Measurements from ENCODE around the gene GIT1. TPM values are rescaled to one million over a fixed set of nuclear protein-coding genes. Genes with fewer than 3 reads are reported as not detected.
A peak's percentile ranks its signal among the peaks of the same experiment; 100 is the strongest.

GIT1 gene
- polyA plus RNA-seq, 1 donor from 2014 or later, result 20.5 TPM

DNA sequence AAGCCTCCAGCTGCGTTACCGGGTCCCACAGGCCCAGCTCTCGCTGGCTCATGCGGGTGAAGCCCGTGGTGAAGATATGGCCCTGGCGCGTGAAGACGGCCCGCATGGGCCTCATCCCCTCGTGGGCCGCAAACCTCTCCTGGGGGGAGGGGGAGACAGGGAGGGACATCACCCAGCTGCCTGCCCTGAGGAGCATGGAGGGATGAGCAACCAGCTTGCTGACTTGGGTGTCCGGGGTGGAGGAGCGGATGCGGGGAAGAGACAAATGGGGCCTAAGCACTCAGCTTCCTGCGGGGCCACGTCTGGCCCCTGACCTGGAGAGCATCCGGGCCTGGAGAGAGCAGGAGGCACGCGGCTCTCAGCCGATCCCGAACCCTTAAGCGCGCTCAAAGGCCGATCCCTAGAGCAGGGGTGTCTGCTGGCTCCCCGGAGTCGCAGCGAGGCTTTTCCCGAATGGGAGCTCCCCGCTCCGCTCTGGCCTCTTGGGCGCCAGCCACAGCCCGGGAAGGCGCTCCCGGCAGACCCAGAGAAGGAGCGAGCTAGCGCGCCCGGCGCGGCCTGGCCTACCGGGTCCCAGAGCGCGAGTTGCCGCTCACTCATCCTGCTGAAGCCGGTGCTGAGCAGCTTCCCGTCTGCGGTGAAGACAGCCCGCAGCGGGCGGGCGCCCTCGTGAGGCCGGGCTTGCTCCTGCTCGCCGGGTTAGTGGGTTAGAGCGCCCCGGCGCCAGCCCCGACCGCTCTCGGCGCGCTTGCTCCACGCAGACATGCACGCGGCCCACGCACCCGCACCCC, 28.2 kb upstream of the GIT1 start:
- Histone ChIP-seq H3K4me2 (ENCODE audit: low read length) (no peak overlapping the region), H3K79me2 (replicated peaks; ENCODE audit: insufficient read depth, low read length) (no peaks in the 10 kb centered on the region), H3K4me3 (ENCODE audit: low read length) (no peak overlapping the region), H3K36me3 (ENCODE audit: insufficient read depth, low read length) (no peaks in the 10 kb centered on the region), H3K9me2 (ENCODE audit: insufficient read depth, low read length) (no peaks in the 10 kb centered on the region), H3K9ac (ENCODE audit: low read length) (no peak overlapping the region), H2AFZ (ENCODE audit: low read depth, low read length) (no peak overlapping the region), H3F3A (ENCODE audit: insufficient read depth, low read length, poor library complexity, severe bottlenecking) (no peaks in the 10 kb centered on the region), H3K9me3 (ENCODE audit: low read length) (peaks cover 4% of the 10 kb centered on the region), H3K27me3 (ENCODE audit: insufficient read depth, low read depth, low read length) (peaks cover 62% of the 10 kb centered on the region), H4K20me1 (ENCODE audit: insufficient read depth) (no peaks in the 10 kb centered on the region), H3K27ac (ENCODE audit: low read length) (no peak overlapping the region)
- TF ChIP-seq TAF1 (IDR thresholded peaks at IDR 0.05; ENCODE audit: low read depth) (no peak), RAD21 (conservative IDR thresholded peaks at IDR 0.05) (no peak), CTCF (IDR thresholded peaks at IDR 0.05; ENCODE audit: poor library complexity, severe bottlenecking) (peak; percentile 38)
- TF ChIP-seq, protein P1, sequence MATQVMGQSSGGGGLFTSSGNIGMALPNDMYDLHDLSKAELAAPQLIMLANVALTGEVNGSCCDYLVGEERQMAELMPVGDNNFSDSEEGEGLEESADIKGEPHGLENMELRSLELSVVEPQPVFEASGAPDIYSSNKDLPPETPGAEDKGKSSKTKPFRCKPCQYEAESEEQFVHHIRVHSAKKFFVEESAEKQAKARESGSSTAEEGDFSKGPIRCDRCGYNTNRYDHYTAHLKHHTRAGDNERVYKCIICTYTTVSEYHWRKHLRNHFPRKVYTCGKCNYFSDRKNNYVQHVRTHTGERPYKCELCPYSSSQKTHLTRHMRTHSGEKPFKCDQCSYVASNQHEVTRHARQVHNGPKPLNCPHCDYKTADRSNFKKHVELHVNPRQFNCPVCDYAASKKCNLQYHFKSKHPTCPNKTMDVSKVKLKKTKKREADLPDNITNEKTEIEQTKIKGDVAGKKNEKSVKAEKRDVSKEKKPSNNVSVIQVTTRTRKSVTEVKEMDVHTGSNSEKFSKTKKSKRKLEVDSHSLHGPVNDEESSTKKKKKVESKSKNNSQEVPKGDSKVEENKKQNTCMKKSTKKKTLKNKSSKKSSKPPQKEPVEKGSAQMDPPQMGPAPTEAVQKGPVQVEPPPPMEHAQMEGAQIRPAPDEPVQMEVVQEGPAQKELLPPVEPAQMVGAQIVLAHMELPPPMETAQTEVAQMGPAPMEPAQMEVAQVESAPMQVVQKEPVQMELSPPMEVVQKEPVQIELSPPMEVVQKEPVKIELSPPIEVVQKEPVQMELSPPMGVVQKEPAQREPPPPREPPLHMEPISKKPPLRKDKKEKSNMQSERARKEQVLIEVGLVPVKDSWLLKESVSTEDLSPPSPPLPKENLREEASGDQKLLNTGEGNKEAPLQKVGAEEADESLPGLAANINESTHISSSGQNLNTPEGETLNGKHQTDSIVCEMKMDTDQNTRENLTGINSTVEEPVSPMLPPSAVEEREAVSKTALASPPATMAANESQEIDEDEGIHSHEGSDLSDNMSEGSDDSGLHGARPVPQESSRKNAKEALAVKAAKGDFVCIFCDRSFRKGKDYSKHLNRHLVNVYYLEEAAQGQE (IDR thresholded peaks at IDR 0.05; ENCODE audit: borderline replicate concordance), result no peak

DNA sequence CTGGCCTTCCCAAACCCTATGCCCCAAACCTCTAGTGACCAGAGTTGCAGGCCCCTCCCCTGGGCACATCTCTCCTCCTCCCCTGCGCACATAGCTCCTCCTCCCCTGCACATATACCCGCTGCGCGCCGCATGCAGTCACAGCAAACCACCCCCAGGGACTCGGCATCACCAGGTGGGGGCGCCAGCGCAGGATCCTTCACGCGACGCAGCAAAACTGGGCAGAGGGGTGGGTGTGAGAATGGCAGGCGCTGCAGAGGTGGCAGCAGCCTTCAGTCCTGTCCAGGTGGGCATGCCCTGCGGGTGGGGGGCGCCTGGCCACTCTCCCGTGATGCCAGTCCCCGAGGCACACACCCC, 27.7 kb upstream of the GIT1 start:
- H3F3A ChIP-seq (ENCODE audit: insufficient read depth, low read length, poor library complexity, severe bottlenecking), result no peaks in the 10 kb centered on the region
- no peaks in the 10 kb centered on the region for H4K20me1 ChIP-seq (ENCODE audit: insufficient read depth)
- no peak overlapping the region for H3K9ac ChIP-seq (ENCODE audit: low read length)
- H3K27me3 ChIP-seq (ENCODE audit: insufficient read depth, low read depth, low read length), result peaks cover 56% of the 10 kb centered on the region
- H3K36me3 ChIP-seq (ENCODE audit: insufficient read depth, low read length), result no peaks in the 10 kb centered on the region
- H3K4me2 ChIP-seq (ENCODE audit: low read length), result no peak overlapping the region
- H3K9me3 ChIP-seq (ENCODE audit: low read length), result peaks cover 4% of the 10 kb centered on the region
- no peak overlapping the region for H3K27ac ChIP-seq (ENCODE audit: low read length)
- no peaks in the 10 kb centered on the region for H3K9me2 ChIP-seq (ENCODE audit: insufficient read depth, low read length)
- TF ChIP-seq EZH2 (IDR thresholded peaks at IDR 0.05; ENCODE audit: borderline replicate concordance, insufficient read depth, low read length, poor library complexity, severe bottlenecking) (no peak), MXI1 (conservative IDR thresholded peaks at IDR 0.05; ENCODE audit: poor library complexity, severe bottlenecking) (no peak), EP300 (conservative IDR thresholded peaks at IDR 0.05; ENCODE audit: poor library complexity, severe bottlenecking) (no peak), SMC3 (conservative IDR thresholded peaks at IDR 0.05; ENCODE audit: poor library complexity) (no peak), CTCF (IDR thresholded peaks at IDR 0.05; ENCODE audit: poor library complexity, severe bottlenecking) (peak; percentile 49), POLR2AphosphoS5 (IDR thresholded peaks at IDR 0.05) (peak; percentile 17), RAD21 (conservative IDR thresholded peaks at IDR 0.05) (no peak), TAF1 (IDR thresholded peaks at IDR 0.05; ENCODE audit: low read depth) (no peak)
- no peaks in the 10 kb centered on the region for H3K79me2 ChIP-seq (replicated peaks; ENCODE audit: insufficient read depth, low read length)
- H3K4me3 ChIP-seq (ENCODE audit: low read length), result no peak overlapping the region
- no peak overlapping the region for H2AFZ ChIP-seq (ENCODE audit: low read depth, low read length)

Measured in neural cell (in vitro differentiated cells).